Neural cell (in vitro differentiated cells): ENCODE results near the gene DNAJB8.

ENCODE experiments used
- CTCF ChIP-seq: fragments of 450-650 bp; IDR thresholded peaks from 2 replicates; pipeline ENCODE4 v1.5.1; 2014; ENCODE audit warnings: antibody characterized with exemption, mild to moderate bottlenecking, moderate library complexity; ENCODE audit not compliant: poor library complexity, severe bottlenecking
- EP300 ChIP-seq: fragments of 450-650 bp; conservative IDR thresholded peaks from 2 replicates; pipeline ENCODE4 v1.6.1; 2014; ENCODE audit warnings: antibody characterized with exemption, mild to moderate bottlenecking, moderate library complexity; ENCODE audit not compliant: poor library complexity, severe bottlenecking
- EZH2 ChIP-seq: fragments of 200-600, 300-800 bp; shearing (Covaris generic), sonication (generic); IDR thresholded peaks from 2 replicates; pipeline ENCODE4 v1.6.1; 2014; ENCODE audit warnings: antibody characterized with exemption, low read length, borderline replicate concordance, mild to moderate bottlenecking; ENCODE audit not compliant: insufficient read depth, poor library complexity, severe bottlenecking
- MXI1 ChIP-seq: fragments of 450-650 bp; conservative IDR thresholded peaks from 2 replicates; pipeline ENCODE4 v1.6.1; 2014; ENCODE audit warnings: antibody characterized with exemption, mild to moderate bottlenecking; ENCODE audit not compliant: poor library complexity, severe bottlenecking
- POLR2AphosphoS5 ChIP-seq: IDR thresholded peaks from 2 replicates; pipeline ENCODE4 v1.6.1; 2012
- RAD21 ChIP-seq: fragments of 450-650 bp; conservative IDR thresholded peaks from 2 replicates; pipeline ENCODE4 v1.6.1; 2014; ENCODE audit warnings: antibody characterized with exemption, mild to moderate bottlenecking, moderate library complexity
- REST ChIP-seq: IDR thresholded peaks from 2 replicates; pipeline ENCODE4 v1.6.1; 2012; ENCODE audit warnings: borderline replicate concordance
- TAF1 ChIP-seq: IDR thresholded peaks from 2 replicates; pipeline ENCODE4 v1.6.1; 2012; ENCODE audit warnings: low read depth

GRCh38 chr3:128506754-128507153, 40.1 kb upstream of the DNAJB8 start:
- TF ChIP-seq CTCF (no peak), EP300 (no peak), RAD21 (no peak), EZH2 (no peak), POLR2AphosphoS5 (no peak), REST (no peak), TAF1 (no peak), MXI1 (no peak)
